K562 (cell line): ENCODE results near the gene AGAP3.
A peak's percentile ranks its signal among the peaks of the same experiment; 100 is the strongest.

Experiments used
- FOXA1 ChIP-seq: fragments of 450-650 bp; IDR thresholded peaks from 2 replicates; pipeline ENCODE4 v1.6.1; 2016; ENCODE audit warnings: mild to moderate bottlenecking, borderline replicate concordance
- PCBP1 ChIP-seq: fragments of 200-400 bp; formaldehyde crosslinking; IDR thresholded peaks from 2 replicates; pipeline ENCODE4 v1.6.1; 2018; ENCODE audit warnings: mild to moderate bottlenecking, low read depth, low read length; ENCODE audit not compliant: poor library complexity, severe bottlenecking
- POLR2AphosphoS5 ChIP-seq: IDR thresholded peaks from 2 replicates; pipeline ENCODE4 v1.6.1; 2011; ENCODE audit warnings: mild to moderate bottlenecking, low read depth, low read length, moderate library complexity; ENCODE audit not compliant: control insufficient read depth, insufficient read depth
- TF ChIP-seq, protein P1 (sequence below), 3 experiments: IDR thresholded peaks in 2 of 3; conservative IDR thresholded peaks in 1 of 3; 2 replicates each; pipeline ENCODE4 v1.5.1; 2011 to 2012; ENCODE audit warnings: low read length in 3 of 3, mild to moderate bottlenecking in 3 of 3, control low read depth in 2 of 3, improper control_type of control experiment in 1 of 3, inconsistent platforms in 1 of 3, low read depth in 1 of 3, mixed read lengths in 1 of 3, moderate library complexity in 1 of 3; ENCODE audit not compliant: insufficient read depth in 2 of 3

- no peak for TF ChIP-seq FOXA1
- no peak for TF ChIP-seq POLR2AphosphoS5
- TF ChIP-seq PCBP1 = no peak
- TF ChIP-seq, protein P1, sequence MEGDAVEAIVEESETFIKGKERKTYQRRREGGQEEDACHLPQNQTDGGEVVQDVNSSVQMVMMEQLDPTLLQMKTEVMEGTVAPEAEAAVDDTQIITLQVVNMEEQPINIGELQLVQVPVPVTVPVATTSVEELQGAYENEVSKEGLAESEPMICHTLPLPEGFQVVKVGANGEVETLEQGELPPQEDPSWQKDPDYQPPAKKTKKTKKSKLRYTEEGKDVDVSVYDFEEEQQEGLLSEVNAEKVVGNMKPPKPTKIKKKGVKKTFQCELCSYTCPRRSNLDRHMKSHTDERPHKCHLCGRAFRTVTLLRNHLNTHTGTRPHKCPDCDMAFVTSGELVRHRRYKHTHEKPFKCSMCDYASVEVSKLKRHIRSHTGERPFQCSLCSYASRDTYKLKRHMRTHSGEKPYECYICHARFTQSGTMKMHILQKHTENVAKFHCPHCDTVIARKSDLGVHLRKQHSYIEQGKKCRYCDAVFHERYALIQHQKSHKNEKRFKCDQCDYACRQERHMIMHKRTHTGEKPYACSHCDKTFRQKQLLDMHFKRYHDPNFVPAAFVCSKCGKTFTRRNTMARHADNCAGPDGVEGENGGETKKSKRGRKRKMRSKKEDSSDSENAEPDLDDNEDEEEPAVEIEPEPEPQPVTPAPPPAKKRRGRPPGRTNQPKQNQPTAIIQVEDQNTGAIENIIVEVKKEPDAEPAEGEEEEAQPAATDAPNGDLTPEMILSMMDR (IDR thresholded peaks at IDR 0.05 in 2 of 3, conservative IDR thresholded peaks at IDR 0.05 in 1 of 3; ENCODE audit: insufficient read depth in 2 of 3, low read depth in 1 of 3, low read length in 3 of 3) = peak; percentile 19 to 34 (median 28); a peak in 3 of 6 replicates
Observed at GRCh38 chr7:151142686-151143040, 56.4 kb downstream of the AGAP3 start.
